Measurements from ENCODE around the gene RAP1A.

- TF ChIP-seq CTCF (IDR thresholded peaks at IDR 0.05; ENCODE audit: low read depth, low read length, poor library complexity, severe bottlenecking) (no peak), EZH2phosphoT487 (IDR thresholded peaks at IDR 0.05; ENCODE audit: borderline replicate concordance, low read length) (no peak)
These were observed 24.1 kb downstream of the RAP1A start for GRCh38 chr1:111643696-111644095.

Data from DOHH2 (cell line).